Gastrocnemius medialis (tissue), 4 donors: ENCODE measurements around the gene SLC24A3. TPM values are rescaled to one million over a fixed set of nuclear protein-coding genes. Genes with fewer than 3 reads are reported as not detected.

Experiments used
- ATAC-seq, 2 donors: fragments of 150-250 bp; one replicate each; pipeline ENCODE4 v1.9.1; 2016
- DNase-seq, 2 donors: peaks; one replicate each; pipeline ENCODE4 v3.0.0-alpha.2; 2019
- H3K27ac ChIP-seq, 4 donors: fragments of 200-600 bp; sonication (generic); 1 replicate in 1 of 4; 2 replicates in 3 of 4; pipeline ENCODE4 v1.5.1; 2016 to 2018; ENCODE audit warnings: mild to moderate bottlenecking in 2 of 4, moderate library complexity in 1 of 4
- H3K27me3 ChIP-seq, 3 donors: fragments of 200-600 bp; sonication (generic) in 2 of 3; 1 replicate in 1 of 3; 2 replicates in 2 of 3; pipeline versions ENCODE4 v1.5.1 to v1.6.0; 2016 to 2019; ENCODE audit warnings: mild to moderate bottlenecking in 1 of 3, moderate library complexity in 1 of 3
- H3K36me3 ChIP-seq, 2 donors: fragments of 200-600 bp; sonication (generic) in 1 of 2; one replicate each; pipeline ENCODE4 v1.5.1; 2017 to 2018
- H3K4me1 ChIP-seq, 2 donors: fragments of 200-600 bp; sonication (generic) in 1 of 2; one replicate each; pipeline ENCODE4 v1.5.1; 2016 to 2017; ENCODE audit warnings: mild to moderate bottlenecking in 2 of 2
- H3K4me3 ChIP-seq, 4 donors: fragments of 200-600 bp; sonication (generic) in 3 of 4; 1 replicate in 1 of 4; 2 replicates in 3 of 4; pipeline ENCODE4 v1.5.1; 2016 to 2019; ENCODE audit warnings: mild to moderate bottlenecking in 2 of 4
- H3K9me3 ChIP-seq, 3 donors: fragments of 200-600 bp; sonication (generic) in 2 of 3; 1 replicate in 1 of 3; 2 replicates in 2 of 3; pipeline ENCODE4 v1.5.1; 2016 to 2019
- POLR2A ChIP-seq, 2 donors: fragments of 450-650 bp; IDR thresholded peaks; one replicate each; pipeline ENCODE4 v1.6.1; 2017; ENCODE audit warnings: antibody characterized with exemption in 2 of 2, mild to moderate bottlenecking in 2 of 2, moderate library complexity in 2 of 2
- in situ Hi-C, 4 donors: fragments of 200-750 bp; cut with MboI; loops; one replicate each; pipeline versions ENCODE4 v1.15.0 to v1.8.0; 2017; ENCODE audit warnings: low sequenced_read_pairs in 4 of 4
- intact Hi-C: fragments of 100-400 bp; cut with DNase I; formaldehyde crosslinking; loops from one replicate; pipeline ENCODE4 v1.15.1; 2023; ENCODE audit warnings: low total_unique reads
- total RNA-seq, 4 donors: library from RNA; depleted of rRNA; stranded (reverse); fragments of >200 nt; gene quantifications; one replicate each; pipeline versions ENCODE4 v1.1.0 to v1.2.3, GENCODE V29; 2016
- TF ChIP-seq, protein P1 (sequence below), 5 experiments: fragments of 450-650 bp in 3 of 5; fragments of 200-600 bp in 2 of 5; sonication (generic) in 2 of 5; IDR thresholded peaks in 4 of 5; conservative IDR thresholded peaks in 1 of 5; 1 replicate in 4 of 5; 2 replicates in 1 of 5; pipeline ENCODE4 v1.5.1; 2016 to 2019; ENCODE audit warnings: antibody characterized with exemption in 5 of 5, mild to moderate bottlenecking in 3 of 5, moderate library complexity in 3 of 5

The SLC24A3 gene
- total RNA-seq, 4 donors from 2014 or later: 3.3 to 7.8 (median 6.7) TPM

GRCh38 chr20:19251958-19252357, 39.5 kb downstream of the SLC24A3 start:
- no peaks in the 10 kb centered on the region for H3K27me3 ChIP-seq
- DNase-seq (no peak), ATAC-seq (no peak)
- TF ChIP-seq POLR2A (IDR thresholded peaks at IDR 0.05): no peak
- TF ChIP-seq, protein P1, sequence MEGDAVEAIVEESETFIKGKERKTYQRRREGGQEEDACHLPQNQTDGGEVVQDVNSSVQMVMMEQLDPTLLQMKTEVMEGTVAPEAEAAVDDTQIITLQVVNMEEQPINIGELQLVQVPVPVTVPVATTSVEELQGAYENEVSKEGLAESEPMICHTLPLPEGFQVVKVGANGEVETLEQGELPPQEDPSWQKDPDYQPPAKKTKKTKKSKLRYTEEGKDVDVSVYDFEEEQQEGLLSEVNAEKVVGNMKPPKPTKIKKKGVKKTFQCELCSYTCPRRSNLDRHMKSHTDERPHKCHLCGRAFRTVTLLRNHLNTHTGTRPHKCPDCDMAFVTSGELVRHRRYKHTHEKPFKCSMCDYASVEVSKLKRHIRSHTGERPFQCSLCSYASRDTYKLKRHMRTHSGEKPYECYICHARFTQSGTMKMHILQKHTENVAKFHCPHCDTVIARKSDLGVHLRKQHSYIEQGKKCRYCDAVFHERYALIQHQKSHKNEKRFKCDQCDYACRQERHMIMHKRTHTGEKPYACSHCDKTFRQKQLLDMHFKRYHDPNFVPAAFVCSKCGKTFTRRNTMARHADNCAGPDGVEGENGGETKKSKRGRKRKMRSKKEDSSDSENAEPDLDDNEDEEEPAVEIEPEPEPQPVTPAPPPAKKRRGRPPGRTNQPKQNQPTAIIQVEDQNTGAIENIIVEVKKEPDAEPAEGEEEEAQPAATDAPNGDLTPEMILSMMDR (IDR thresholded peaks at IDR 0.05 in 4 of 5, conservative IDR thresholded peaks at IDR 0.05 in 1 of 5): no peak
- in situ Hi-C loops: no loop called here
- no peaks in the 10 kb centered on the region for H3K36me3 ChIP-seq
- no peaks in the 10 kb centered on the region for H3K9me3 ChIP-seq
- H3K27ac ChIP-seq: peak overlapping the region in 1 of 4 donors; percentile 10
- peaks cover 8 to 10% of the 10 kb centered on the region in 2 donors for H3K4me1 ChIP-seq
- H3K4me3 ChIP-seq: no peak overlapping the region
- intact Hi-C loops: no loop called here

GRCh38 chr20:19252451-19253120, 40.1 kb downstream of the SLC24A3 start:
- Histone ChIP-seq H3K4me1 (peaks cover 14 to 16% of the 10 kb centered on the region in 2 donors), H3K36me3 (no peaks in the 10 kb centered on the region), H3K27me3 (no peaks in the 10 kb centered on the region), H3K27ac (peak overlapping the region in 1 of 4 donors; percentile 10), H3K9me3 (no peaks in the 10 kb centered on the region), H3K4me3 (no peak overlapping the region)
- ATAC-seq (peak; percentile 65 to 91), DNase-seq (peak in 1 of 2 donors; percentile 57)
- no peak for TF ChIP-seq POLR2A (IDR thresholded peaks at IDR 0.05)
- TF ChIP-seq, protein P1 (IDR thresholded peaks at IDR 0.05 in 4 of 5, conservative IDR thresholded peaks at IDR 0.05 in 1 of 5): peak in 1 of 5 experiments; percentile 43
- intact Hi-C loops (no loop called here), in situ Hi-C loops (no loop called here)

GRCh38 chr20:19253316-19253715, 40.9 kb downstream of the SLC24A3 start:
- Histone ChIP-seq H3K4me3 (no peak overlapping the region), H3K4me1 (peaks cover 15 to 17% of the 10 kb centered on the region in 2 donors), H3K27me3 (no peaks in the 10 kb centered on the region), H3K36me3 (no peaks in the 10 kb centered on the region), H3K9me3 (no peaks in the 10 kb centered on the region), H3K27ac (no peak overlapping the region)
- DNase-seq (no peak), ATAC-seq (no peak)
- intact Hi-C loops: no loop called here
- in situ Hi-C loops: no loop called here
- TF ChIP-seq, protein P1 (IDR thresholded peaks at IDR 0.05 in 4 of 5, conservative IDR thresholded peaks at IDR 0.05 in 1 of 5): no peak
- no peak for TF ChIP-seq POLR2A (IDR thresholded peaks at IDR 0.05)

GRCh38 chr20:19253916-19254820, 41.7 kb downstream of the SLC24A3 start:
- Histone ChIP-seq H3K9me3 (no peaks in the 10 kb centered on the region), H3K4me1 (peaks cover 15 to 22% of the 10 kb centered on the region in 2 donors), H3K27ac (no peak overlapping the region), H3K27me3 (no peaks in the 10 kb centered on the region), H3K36me3 (no peaks in the 10 kb centered on the region), H3K4me3 (no peak overlapping the region)
- no peak for TF ChIP-seq POLR2A (IDR thresholded peaks at IDR 0.05)
- TF ChIP-seq, protein P1 (IDR thresholded peaks at IDR 0.05 in 4 of 5, conservative IDR thresholded peaks at IDR 0.05 in 1 of 5): no peak
- no peak for DNase-seq
- intact Hi-C loops (no loop called here), in situ Hi-C loops (no loop called here)
- ATAC-seq: no peak
